ENCODE measurements around the gene SPACA4.

The SPACA4 gene

DNA sequence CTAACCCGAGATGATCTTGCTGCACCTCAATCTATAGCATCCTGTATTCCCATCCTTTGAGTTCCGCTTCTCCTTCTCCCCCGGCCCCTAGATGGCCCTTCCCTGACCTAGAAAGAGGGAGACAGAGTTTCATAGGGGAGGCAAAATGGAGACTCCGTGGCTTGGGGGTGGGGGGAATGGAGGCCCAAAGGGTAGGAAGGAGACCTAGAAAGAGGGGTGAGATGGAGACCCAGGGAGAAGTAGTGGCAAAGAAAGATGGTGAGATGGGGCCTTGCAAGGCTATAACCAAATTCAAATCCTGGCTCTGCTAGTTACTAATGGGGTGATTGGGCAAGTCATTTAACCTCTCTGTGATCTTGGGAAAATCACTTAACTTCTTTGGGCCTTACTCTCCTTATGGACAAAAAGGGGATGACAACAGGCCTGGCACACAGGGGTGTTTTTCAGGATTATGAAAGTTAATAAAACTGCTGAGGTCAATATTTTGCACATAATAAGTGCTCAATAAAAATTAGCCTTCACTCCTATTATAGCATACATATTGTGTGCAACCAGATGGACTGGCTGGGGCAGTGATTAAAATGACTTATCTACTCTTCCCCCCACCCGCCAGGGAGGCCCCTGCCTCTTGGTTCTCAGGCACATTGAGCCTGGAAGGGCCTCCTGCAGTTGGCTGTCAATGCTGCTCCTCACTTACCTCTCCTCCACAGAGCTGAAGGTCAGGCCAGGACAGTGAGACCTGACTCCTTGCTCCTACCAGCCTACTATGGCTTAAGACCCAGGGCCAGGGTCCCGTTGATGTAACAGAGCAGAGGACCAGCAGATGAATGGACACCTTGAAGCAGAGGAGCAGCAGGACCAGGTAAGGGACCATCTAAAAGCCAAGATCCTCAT, 13.4 kb downstream of the SPACA4 start:
- DNase-seq (ENCODE audit: extremely low spot score): no peak
- POLR2A ChIA-PET: interaction anchor here (0.8 to 4.5 kb wide), 32 partner anchors 8 to 295 kb away, joined by 3 to 88 read pairs (median 4); partner anchors contain the start of genes BCAT2, CA11, DBP and EMP3
- CTCF ChIA-PET: no interaction called here
- TF ChIP-seq CTBP1 (IDR thresholded peaks at IDR 0.05; ENCODE audit: borderline replicate concordance) (no peak), NFRKB (IDR thresholded peaks at IDR 0.05) (no peak), SP1 (IDR thresholded peaks at IDR 0.05) (no peak), PKNOX1 (IDR thresholded peaks at IDR 0.05) (no peak), FOXM1 (IDR thresholded peaks at IDR 0.05; ENCODE audit: borderline replicate concordance) (no peak), FOXK2 (IDR thresholded peaks at IDR 0.05) (no peak)

GRCh38 chr19:48623556-48624066, 17.1 kb downstream of the SPACA4 start:
- CTCF ChIA-PET: no interaction called here
- TF ChIP-seq ARNT (IDR thresholded peaks at IDR 0.05): no peak
- no peak for TF ChIP-seq LEF1 (IDR thresholded peaks at IDR 0.05; ENCODE audit: borderline replicate concordance)
- TF ChIP-seq FOXA1 (IDR thresholded peaks at IDR 0.05): no peak
- no peak for TF ChIP-seq PKNOX1 (IDR thresholded peaks at IDR 0.05)
- no peak for TF ChIP-seq L3MBTL2 (conservative IDR thresholded peaks at IDR 0.05)
- no peak for TF ChIP-seq ZNF384 (IDR thresholded peaks at IDR 0.05)
- TF ChIP-seq BHLHE40 (IDR thresholded peaks at IDR 0.05; ENCODE audit: borderline replicate concordance): no peak
- no peak for TF ChIP-seq NFRKB (IDR thresholded peaks at IDR 0.05)
- no peak for TF ChIP-seq CTBP1 (IDR thresholded peaks at IDR 0.05; ENCODE audit: borderline replicate concordance)
- TF ChIP-seq HDGF (IDR thresholded peaks at IDR 0.05; ENCODE audit: borderline replicate concordance): no peak
- no peak for TF ChIP-seq TARDBP (IDR thresholded peaks at IDR 0.05)
- TF ChIP-seq SP1 (IDR thresholded peaks at IDR 0.05): no peak
- TF ChIP-seq SUZ12 (IDR thresholded peaks at IDR 0.05): no peak
- DNase-seq (ENCODE audit: extremely low spot score): no peak
- POLR2A ChIA-PET: interaction anchor here (1.2 to 3.1 kb wide), 6 partner anchors 8 to 110 kb away, joined by 3 to 21 read pairs (median 5); partner anchors contain the start of gene CA11

DNA sequence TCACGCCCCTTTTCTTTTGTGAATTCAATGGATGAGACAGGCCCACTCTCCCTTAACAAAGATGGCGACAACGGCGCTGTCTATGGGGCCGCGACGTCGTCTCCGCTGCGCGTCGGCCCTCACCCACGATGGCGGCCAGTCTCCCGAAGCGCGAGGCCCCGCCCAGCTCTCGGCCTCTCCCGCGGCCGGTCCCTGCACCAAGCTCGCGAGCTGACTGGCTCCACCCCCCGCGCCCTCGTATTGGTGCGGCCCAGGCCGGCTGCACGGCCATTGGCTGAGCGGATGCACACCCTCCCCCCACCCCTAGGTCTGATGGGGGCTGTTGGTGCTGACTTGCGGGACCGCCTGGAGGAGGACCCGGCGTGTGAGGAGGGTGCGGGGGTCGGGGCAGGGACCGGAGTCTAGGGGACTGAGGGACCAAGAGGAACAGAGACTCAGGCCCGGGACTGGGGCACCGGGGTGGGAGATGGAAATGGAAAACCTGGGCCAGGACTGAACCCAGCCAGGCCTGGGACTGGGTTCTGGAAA, 17.6 kb downstream of the SPACA4 start:
- CTCF ChIA-PET: no interaction called here
- no peak for TF ChIP-seq LEF1 (IDR thresholded peaks at IDR 0.05; ENCODE audit: borderline replicate concordance)
- TF ChIP-seq FOXM1 (IDR thresholded peaks at IDR 0.05; ENCODE audit: borderline replicate concordance): peak; percentile 55; the same call in 1 of the 2 replicates
- no peak for TF ChIP-seq ARNT (IDR thresholded peaks at IDR 0.05)
- TF ChIP-seq L3MBTL2 (conservative IDR thresholded peaks at IDR 0.05): no peak
- POLR2A ChIA-PET: interaction anchor here (1.2 to 3.1 kb wide), 6 partner anchors 8 to 110 kb away, joined by 3 to 21 read pairs (median 5); partner anchors contain the start of gene CA11
- DNase-seq (ENCODE audit: extremely low spot score): peak; percentile 90

- POLR2A ChIA-PET: interaction anchor here (3.1 kb wide), 1 partner anchor 9 kb away, joined by 21 read pairs; no protein-coding TSS in a partner anchor
- TF ChIP-seq FOXA1 (IDR thresholded peaks at IDR 0.05) (no peak), ARNT (IDR thresholded peaks at IDR 0.05) (no peak), ZNF384 (IDR thresholded peaks at IDR 0.05) (no peak), BHLHE40 (IDR thresholded peaks at IDR 0.05; ENCODE audit: borderline replicate concordance) (no peak), NFRKB (IDR thresholded peaks at IDR 0.05) (no peak), SP1 (IDR thresholded peaks at IDR 0.05) (no peak), LEF1 (IDR thresholded peaks at IDR 0.05; ENCODE audit: borderline replicate concordance) (no peak), L3MBTL2 (conservative IDR thresholded peaks at IDR 0.05) (no peak), SUZ12 (IDR thresholded peaks at IDR 0.05) (no peak)
- no peak for DNase-seq (ENCODE audit: extremely low spot score)
- CTCF ChIA-PET: no interaction called here
Observed at GRCh38 chr19:48624791-48625723, 18.5 kb downstream of the SPACA4 start.

DNA sequence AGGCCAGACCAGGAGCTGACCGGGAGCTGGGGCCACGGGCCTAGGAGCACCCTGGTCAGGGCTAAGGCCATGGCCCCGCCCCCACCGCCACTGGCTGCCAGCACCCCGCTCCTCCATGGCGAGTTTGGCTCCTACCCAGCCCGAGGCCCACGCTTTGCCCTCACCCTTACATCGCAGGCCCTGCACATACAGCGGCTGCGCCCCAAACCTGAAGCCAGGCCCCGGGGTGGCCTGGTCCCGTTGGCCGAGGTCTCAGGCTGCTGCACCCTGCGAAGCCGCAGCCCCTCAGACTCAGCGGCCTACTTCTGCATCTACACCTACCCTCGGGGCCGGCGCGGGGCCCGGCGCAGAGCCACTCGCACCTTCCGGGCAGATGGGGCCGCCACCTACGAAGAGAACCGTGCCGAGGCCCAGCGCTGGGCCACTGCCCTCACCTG, 19.4 kb downstream of the SPACA4 start:
- ChIA-PET CTCF (interaction anchor here (0.6 kb wide), 1 partner anchor 17 kb away, joined by 3 read pairs; no protein-coding TSS in a partner anchor), POLR2A (no interaction called here)
- DNase-seq (ENCODE audit: extremely low spot score): no peak
- TF ChIP-seq ARNT (IDR thresholded peaks at IDR 0.05) (no peak), L3MBTL2 (conservative IDR thresholded peaks at IDR 0.05) (no peak), LEF1 (IDR thresholded peaks at IDR 0.05; ENCODE audit: borderline replicate concordance) (no peak), SUZ12 (IDR thresholded peaks at IDR 0.05) (no peak), TARDBP (IDR thresholded peaks at IDR 0.05) (no peak), CTBP1 (IDR thresholded peaks at IDR 0.05; ENCODE audit: borderline replicate concordance) (no peak), ELF4 (IDR thresholded peaks at IDR 0.05) (no peak), FOXK2 (IDR thresholded peaks at IDR 0.05) (no peak), NFRKB (IDR thresholded peaks at IDR 0.05) (no peak), HDGF (IDR thresholded peaks at IDR 0.05; ENCODE audit: borderline replicate concordance) (no peak), PKNOX1 (IDR thresholded peaks at IDR 0.05) (no peak)

Data from HEK293T (cell line).